BLaER1 treated with 17β-estradiol and CSF1 and Interleukin-3, amounts not matched to agents 10 nM and 100 nM (cell line): ENCODE data around the gene OSTF1.

Experiments
- H3K27ac ChIP-seq, 11 experiments: shearing (Covaris generic); formaldehyde crosslinking; 2 replicates each; pipeline ENCODE4 v1.8.1; 2022
- H3K27me3 ChIP-seq, 11 experiments: shearing (Covaris generic); formaldehyde crosslinking; 2 replicates each; pipeline ENCODE4 v1.8.1; 2022
- H3K36me3 ChIP-seq, 11 experiments: shearing (Covaris generic); formaldehyde crosslinking; 2 replicates each; pipeline ENCODE4 v1.8.1; 2022
- H3K4me1 ChIP-seq, 10 experiments: shearing (Covaris generic); formaldehyde crosslinking; 2 replicates each; pipeline ENCODE4 v1.8.1; 2022
- H3K4me2 ChIP-seq, 11 experiments: shearing (Covaris generic); formaldehyde crosslinking; 2 replicates each; pipeline ENCODE4 v1.8.1; 2022
- H3K4me3 ChIP-seq, 10 experiments: shearing (Covaris generic); formaldehyde crosslinking; 2 replicates each; pipeline ENCODE4 v1.8.1; 2022
- H3K9ac ChIP-seq, 11 experiments: shearing (Covaris generic); formaldehyde crosslinking; 2 replicates each; pipeline ENCODE4 v1.8.1; 2022
- H3K9me3 ChIP-seq, 11 experiments: shearing (Covaris generic); formaldehyde crosslinking; replicated peaks in 1 of 11; 2 replicates each; pipeline ENCODE4 v1.8.1; 2022
- H4K20me1 ChIP-seq, 11 experiments: shearing (Covaris generic); formaldehyde crosslinking; 2 replicates each; pipeline ENCODE4 v1.8.1; 2022
- Cebpa-rat ChIP-seq, 11 experiments: shearing (Covaris generic); IDR thresholded peaks; 2 replicates each; pipeline ENCODE4 v1.8.1; 2022

OSTF1 gene

DNA sequence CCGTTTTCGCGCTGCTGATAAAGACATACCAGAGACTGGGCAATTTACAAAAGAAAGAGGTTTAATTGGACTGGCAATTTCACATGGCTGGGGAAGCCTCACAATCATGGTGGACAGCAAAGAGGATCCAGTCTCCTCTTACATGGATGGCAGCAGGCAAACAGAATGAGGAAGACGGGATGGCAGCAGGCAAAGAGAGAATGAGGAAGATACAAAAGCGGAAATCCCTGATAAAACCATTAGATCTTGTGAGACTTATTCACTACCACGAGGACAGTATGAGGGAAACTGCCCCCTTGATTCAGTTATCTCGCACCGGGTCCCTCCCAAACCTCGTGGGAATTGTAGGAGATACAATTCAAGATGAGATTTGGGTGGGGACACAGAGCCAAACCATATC is 95.0 kb downstream of the OSTF1 start:
- H4K20me1 ChIP-seq, result no peaks in the 10 kb centered on the region
- no peak overlapping the region for H3K9ac ChIP-seq
- peaks cover 0 to 50% (median 0%) of the 10 kb centered on the region in 11 experiments; a peak in 9 of 22 replicates for H3K36me3 ChIP-seq
- no peaks in the 10 kb centered on the region for H3K27me3 ChIP-seq
- H3K9me3 ChIP-seq, result peaks cover 0 to 9% (median 0%) of the 10 kb centered on the region in 11 experiments; a peak in 4 of 22 replicates
- H3K4me1 ChIP-seq, result peaks cover 0 to 15% (median 0%) of the 10 kb centered on the region in 10 experiments; a peak in 4 of 20 replicates
- peak overlapping the region in 2 of 11 experiments; percentile 7 to 24; a peak in 2 of 22 replicates for H3K4me2 ChIP-seq
- H3K27ac ChIP-seq, result peak overlapping the region in 1 of 11 experiments; percentile 19; a peak in 1 of 22 replicates
- TF ChIP-seq Cebpa-rat (IDR thresholded peaks at IDR 0.05), result no peak
- H3K4me3 ChIP-seq, result no peak overlapping the region

DNA sequence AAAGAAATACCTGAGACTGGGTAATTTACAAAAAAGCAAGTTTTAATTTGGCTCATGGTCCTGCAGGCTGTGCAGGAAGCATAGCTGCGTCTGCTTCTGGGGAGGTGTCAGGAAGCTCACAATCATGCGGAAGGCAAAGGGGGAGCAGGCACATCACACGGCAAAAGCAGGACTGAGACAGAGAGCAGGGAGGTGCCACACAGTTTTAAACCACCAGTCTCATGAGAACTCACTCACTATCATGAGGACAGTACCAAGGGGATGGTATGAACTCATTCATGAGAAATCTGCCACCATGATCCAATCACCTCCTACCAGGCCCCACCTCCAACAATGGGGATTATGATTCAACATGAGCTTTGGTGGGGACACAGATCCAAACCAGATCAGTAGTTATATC is 96.2 kb downstream of the OSTF1 start:
- Histone ChIP-seq H3K9me3 (peaks cover 0 to 9% (median 0%) of the 10 kb centered on the region in 11 experiments; a peak in 4 of 22 replicates), H3K4me2 (no peak overlapping the region), H3K4me1 (peaks cover 0 to 15% (median 0%) of the 10 kb centered on the region in 10 experiments; a peak in 4 of 20 replicates), H3K9ac (no peak overlapping the region), H3K4me3 (no peak overlapping the region), H3K36me3 (peaks cover 0 to 40% (median 0%) of the 10 kb centered on the region in 11 experiments; a peak in 9 of 22 replicates), H4K20me1 (no peaks in the 10 kb centered on the region), H3K27me3 (no peaks in the 10 kb centered on the region), H3K27ac (no peak overlapping the region)
- no peak for TF ChIP-seq Cebpa-rat (IDR thresholded peaks at IDR 0.05)

DNA sequence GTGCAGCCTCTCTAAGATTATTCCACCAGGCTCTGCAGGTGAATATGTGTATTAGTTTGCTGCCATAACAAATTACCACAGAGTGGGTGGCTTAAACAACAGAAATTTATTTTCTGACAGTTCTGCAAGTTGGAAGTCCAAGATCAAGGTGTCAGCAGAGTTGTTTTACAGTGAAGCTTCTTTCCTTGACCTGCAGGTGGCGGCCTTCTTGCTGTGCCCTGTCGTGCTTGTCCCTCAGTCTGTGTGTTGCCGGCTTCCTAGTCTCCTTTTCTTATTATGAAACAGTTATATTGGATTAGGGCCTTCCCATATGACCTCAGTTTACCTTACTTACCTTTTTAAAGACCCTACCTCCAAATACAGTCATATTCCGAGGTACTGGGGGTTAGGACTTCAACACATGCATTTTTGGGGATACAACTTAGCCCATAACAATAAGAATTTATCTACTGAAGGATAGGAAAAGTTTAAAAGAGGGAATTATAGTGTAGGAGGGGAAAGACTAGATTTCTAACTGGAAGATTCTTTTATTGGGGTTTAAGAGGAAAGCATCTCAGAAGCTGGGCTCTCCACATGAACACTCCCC is 97.4 kb downstream of the OSTF1 start:
- Histone ChIP-seq H3K4me1 (peaks cover 0 to 15% (median 0%) of the 10 kb centered on the region in 10 experiments; a peak in 4 of 20 replicates), H4K20me1 (no peaks in the 10 kb centered on the region), H3K9me3 (peaks cover 0 to 9% (median 0%) of the 10 kb centered on the region in 11 experiments; a peak in 4 of 22 replicates), H3K27me3 (no peaks in the 10 kb centered on the region), H3K4me2 (no peak overlapping the region), H3K36me3 (peaks cover 0 to 37% (median 0%) of the 10 kb centered on the region in 11 experiments; a peak in 9 of 22 replicates), H3K9ac (no peak overlapping the region), H3K27ac (no peak overlapping the region), H3K4me3 (no peak overlapping the region)
- TF ChIP-seq Cebpa-rat (IDR thresholded peaks at IDR 0.05), result no peak

DNA sequence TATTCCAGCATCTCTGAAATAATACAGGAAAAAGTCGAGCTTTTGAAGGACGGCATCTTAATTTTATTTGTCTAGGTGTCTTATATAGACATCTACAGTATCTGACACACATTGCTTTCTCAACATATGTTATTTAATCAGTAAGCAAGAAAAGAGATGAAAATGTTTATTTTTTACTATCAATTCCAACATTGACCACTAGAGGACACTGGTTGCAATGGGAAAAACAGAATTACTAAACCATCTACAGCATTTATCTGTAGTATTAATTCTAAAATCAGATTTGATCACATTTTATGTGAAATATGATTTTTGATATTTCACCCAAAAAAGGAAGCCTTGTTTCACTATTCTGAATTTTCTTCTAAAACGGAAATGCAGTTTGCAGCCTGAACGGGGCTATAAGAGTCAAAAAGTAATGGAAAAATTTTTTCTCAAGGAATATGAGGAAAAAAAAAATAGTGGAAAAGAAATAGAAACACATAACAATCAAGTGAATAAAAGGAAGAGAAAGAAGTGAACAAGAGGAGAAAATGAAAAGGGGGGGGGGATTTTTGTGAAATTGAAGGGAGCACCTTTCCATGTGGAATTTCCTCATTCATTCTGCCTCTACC is 98.6 kb downstream of the OSTF1 start:
- H3K4me1 ChIP-seq, result peaks cover 0 to 15% (median 0%) of the 10 kb centered on the region in 10 experiments; a peak in 4 of 20 replicates
- no peak overlapping the region for H3K9ac ChIP-seq
- no peak overlapping the region for H3K27ac ChIP-seq
- no peak overlapping the region for H3K4me2 ChIP-seq
- TF ChIP-seq Cebpa-rat (IDR thresholded peaks at IDR 0.05), result no peak
- H3K4me3 ChIP-seq, result no peak overlapping the region
- no peaks in the 10 kb centered on the region for H4K20me1 ChIP-seq
- no peaks in the 10 kb centered on the region for H3K27me3 ChIP-seq
- H3K9me3 ChIP-seq, result peaks cover 0 to 9% (median 0%) of the 10 kb centered on the region in 11 experiments; a peak in 4 of 22 replicates
- H3K36me3 ChIP-seq, result peaks cover 0 to 39% (median 0%) of the 10 kb centered on the region in 11 experiments; a peak in 9 of 22 replicates

DNA sequence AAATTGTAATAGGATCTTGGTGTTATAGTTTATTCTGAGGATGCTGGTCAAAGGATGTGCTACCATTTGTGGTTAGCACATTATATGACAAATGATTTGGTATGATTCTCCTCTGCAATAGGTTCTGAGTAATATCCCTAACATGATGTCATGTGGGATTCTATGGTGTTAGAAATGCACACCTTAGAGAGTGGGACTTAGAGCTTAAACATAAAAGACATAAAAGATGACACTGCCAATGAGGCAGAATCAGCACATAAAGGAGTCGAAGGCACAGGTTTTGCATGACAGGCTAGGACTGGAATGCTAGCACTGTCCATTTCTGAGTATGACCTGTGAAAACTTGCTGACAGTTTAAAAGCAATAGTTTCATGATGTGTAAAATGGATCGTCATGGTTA is 100.4 kb downstream of the OSTF1 start:
- H4K20me1 ChIP-seq, result no peaks in the 10 kb centered on the region
- TF ChIP-seq Cebpa-rat (IDR thresholded peaks at IDR 0.05), result no peak
- peaks cover 0 to 8% (median 0%) of the 10 kb centered on the region in 10 experiments; a peak in 4 of 20 replicates for H3K4me1 ChIP-seq
- H3K9me3 ChIP-seq, result peaks cover 0 to 9% (median 0%) of the 10 kb centered on the region in 11 experiments; a peak in 4 of 22 replicates
- H3K27me3 ChIP-seq, result no peaks in the 10 kb centered on the region
- H3K9ac ChIP-seq, result no peak overlapping the region
- no peak overlapping the region for H3K4me3 ChIP-seq
- H3K4me2 ChIP-seq, result no peak overlapping the region
- H3K27ac ChIP-seq, result no peak overlapping the region
- peaks cover 0 to 36% (median 0%) of the 10 kb centered on the region in 11 experiments; a peak in 5 of 22 replicates for H3K36me3 ChIP-seq

DNA sequence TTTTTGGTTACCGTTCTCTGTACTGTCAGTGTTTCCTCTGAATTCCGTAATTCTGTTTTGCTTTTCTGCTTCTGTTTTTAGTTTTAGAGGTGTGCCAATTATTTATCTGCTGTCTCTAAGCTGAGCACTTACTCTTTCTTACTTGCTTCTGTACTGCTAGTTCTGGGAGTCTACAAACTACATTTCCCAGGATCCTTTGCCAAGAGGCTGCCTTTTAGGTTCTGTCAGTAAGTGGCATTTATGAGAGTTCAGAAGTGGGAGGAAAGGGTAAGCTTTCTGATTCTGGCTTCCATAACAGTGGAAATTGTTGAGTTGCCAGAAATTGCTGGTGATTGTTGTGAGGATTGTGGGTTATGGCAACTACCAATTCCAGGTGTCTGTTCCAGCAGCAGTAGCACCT is 102.4 kb downstream of the OSTF1 start:
- no peak overlapping the region for H3K4me2 ChIP-seq
- H3K27ac ChIP-seq, result no peak overlapping the region
- H4K20me1 ChIP-seq, result no peaks in the 10 kb centered on the region
- no peak overlapping the region for H3K9ac ChIP-seq
- peaks cover 0 to 26% (median 0%) of the 10 kb centered on the region in 11 experiments; a peak in 3 of 22 replicates for H3K36me3 ChIP-seq
- peaks cover 0 to 9% (median 0%) of the 10 kb centered on the region in 11 experiments; a peak in 3 of 22 replicates for H3K9me3 ChIP-seq
- no peak overlapping the region for H3K4me3 ChIP-seq
- TF ChIP-seq Cebpa-rat (IDR thresholded peaks at IDR 0.05), result no peak
- no peaks in the 10 kb centered on the region for H3K4me1 ChIP-seq
- H3K27me3 ChIP-seq, result no peaks in the 10 kb centered on the region
